Gastrocnemius medialis (tissue), 4 donors: Measurements from ENCODE around the gene ZNF219. TPM values are rescaled to one million over a fixed set of nuclear protein-coding genes. Genes with fewer than 3 reads are reported as not detected.

Experiments
- ATAC-seq, 2 donors: fragments of 150-250 bp; one replicate each; pipeline ENCODE4 v1.9.1; 2016
- DNase-seq, 2 donors: peaks; one replicate each; pipeline ENCODE4 v3.0.0-alpha.2; 2019
- H3K27ac ChIP-seq, 4 donors: fragments of 200-600 bp; sonication (generic); 1 replicate in 1 of 4; 2 replicates in 3 of 4; pipeline ENCODE4 v1.5.1; 2016 to 2018; ENCODE audit warnings: mild to moderate bottlenecking in 2 of 4, moderate library complexity in 1 of 4
- H3K27me3 ChIP-seq, 3 donors: fragments of 200-600 bp; sonication (generic) in 2 of 3; 1 replicate in 1 of 3; 2 replicates in 2 of 3; pipeline versions ENCODE4 v1.5.1 to v1.6.0; 2016 to 2019; ENCODE audit warnings: mild to moderate bottlenecking in 1 of 3, moderate library complexity in 1 of 3
- H3K36me3 ChIP-seq, 2 donors: fragments of 200-600 bp; sonication (generic) in 1 of 2; one replicate each; pipeline ENCODE4 v1.5.1; 2017 to 2018
- H3K4me1 ChIP-seq, 2 donors: fragments of 200-600 bp; sonication (generic) in 1 of 2; one replicate each; pipeline ENCODE4 v1.5.1; 2016 to 2017; ENCODE audit warnings: mild to moderate bottlenecking in 2 of 2
- H3K4me3 ChIP-seq, 4 donors: fragments of 200-600 bp; sonication (generic) in 3 of 4; 1 replicate in 1 of 4; 2 replicates in 3 of 4; pipeline ENCODE4 v1.5.1; 2016 to 2019; ENCODE audit warnings: mild to moderate bottlenecking in 2 of 4
- H3K9me3 ChIP-seq, 3 donors: fragments of 200-600 bp; sonication (generic) in 2 of 3; 1 replicate in 1 of 3; 2 replicates in 2 of 3; pipeline ENCODE4 v1.5.1; 2016 to 2019
- CTCF ChIP-seq, 5 experiments: fragments of 450-650 bp in 3 of 5; fragments of 200-600 bp in 2 of 5; sonication (generic) in 2 of 5; IDR thresholded peaks in 4 of 5; conservative IDR thresholded peaks in 1 of 5; 1 replicate in 4 of 5; 2 replicates in 1 of 5; pipeline ENCODE4 v1.5.1; 2016 to 2019; ENCODE audit warnings: antibody characterized with exemption in 5 of 5, mild to moderate bottlenecking in 3 of 5, moderate library complexity in 3 of 5
- POLR2A ChIP-seq, 2 donors: fragments of 450-650 bp; IDR thresholded peaks; one replicate each; pipeline ENCODE4 v1.6.1; 2017; ENCODE audit warnings: antibody characterized with exemption in 2 of 2, mild to moderate bottlenecking in 2 of 2, moderate library complexity in 2 of 2
- in situ Hi-C, 4 donors: fragments of 200-750 bp; cut with MboI; loops; one replicate each; pipeline versions ENCODE4 v1.15.0 to v1.8.0; 2017; ENCODE audit warnings: low sequenced_read_pairs in 4 of 4
- intact Hi-C: fragments of 100-400 bp; cut with DNase I; formaldehyde crosslinking; loops from one replicate; pipeline ENCODE4 v1.15.1; 2023; ENCODE audit warnings: low total_unique reads
- total RNA-seq, 4 donors: library from RNA; depleted of rRNA; stranded (reverse); fragments of >200 nt; gene quantifications; one replicate each; pipeline versions ENCODE4 v1.1.0 to v1.2.3, GENCODE V29; 2016

Gene ZNF219
- total RNA-seq, 4 donors from 2014 or later, result 25.9 to 48.9 (median 43.9) TPM

GRCh38 chr14:21097636-21098075 is 799 bp downstream of the ZNF219 start:
- in situ Hi-C loops (loop anchor here in 2 of 4 donors (10.0 kb wide), 1 partner anchor 83 kb away; no protein-coding TSS in a partner anchor), intact Hi-C loops (loop anchor here (5.0 kb wide), 2 partner anchors 40 to 415 kb away; partner anchors contain the start of genes RNASE4 and RNASE8)
- peaks cover 0 to 7% of the 10 kb centered on the region in 2 donors for H3K36me3 ChIP-seq
- H3K9me3 ChIP-seq, result no peaks in the 10 kb centered on the region
- H3K4me1 ChIP-seq, result peaks cover 15 to 24% of the 10 kb centered on the region in 2 donors
- DNase-seq (no peak), ATAC-seq (peak; percentile 11 to 25)
- peak overlapping the region; percentile 89 to 96 (median 92) for H3K27ac ChIP-seq
- H3K27me3 ChIP-seq, result no peaks in the 10 kb centered on the region
- no peak for TF ChIP-seq POLR2A (IDR thresholded peaks at IDR 0.05)
- no peak for TF ChIP-seq CTCF (IDR thresholded peaks at IDR 0.05 in 4 of 5, conservative IDR thresholded peaks at IDR 0.05 in 1 of 5)
- H3K4me3 ChIP-seq, result peak overlapping the region; percentile 48 to 76 (median 60)

DNA sequence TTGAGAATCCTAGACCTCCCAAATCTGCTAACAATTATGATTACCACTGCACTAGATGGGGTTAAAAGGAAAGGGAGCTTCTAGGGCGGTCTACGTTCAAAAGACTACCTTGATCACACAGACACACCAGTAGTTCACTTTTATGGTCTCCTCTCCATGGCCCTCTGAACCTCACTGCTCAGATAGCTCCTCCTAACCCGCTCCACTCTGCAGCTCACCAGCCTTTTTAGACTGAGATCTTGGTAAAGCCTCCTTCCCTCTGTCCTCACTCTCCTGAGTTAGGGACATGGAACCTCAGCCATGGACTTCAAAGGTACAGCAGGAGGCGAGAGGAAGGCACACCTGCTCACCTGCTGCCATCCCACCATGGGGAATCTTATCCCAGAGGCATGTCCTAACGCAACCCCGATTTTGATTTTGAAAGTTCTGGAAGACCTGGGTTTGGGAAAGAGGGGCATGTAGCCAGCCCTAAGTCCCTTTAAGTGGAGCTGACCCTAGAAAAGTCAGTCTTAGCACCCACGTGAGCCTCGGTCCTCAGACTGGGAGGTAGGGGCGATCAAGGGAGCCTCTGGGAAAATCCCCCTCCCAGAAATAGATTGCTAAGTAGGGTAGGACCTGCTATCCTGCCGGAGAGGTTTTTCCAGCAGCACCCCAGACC is 1.3 kb downstream of the ZNF219 start:
- ATAC-seq (peak; percentile 12 to 21), DNase-seq (no peak)
- no peak for TF ChIP-seq POLR2A (IDR thresholded peaks at IDR 0.05)
- no peak for TF ChIP-seq CTCF (IDR thresholded peaks at IDR 0.05 in 4 of 5, conservative IDR thresholded peaks at IDR 0.05 in 1 of 5)
- peak overlapping the region; percentile 89 to 96 (median 92) for H3K27ac ChIP-seq
- H3K27me3 ChIP-seq, result no peaks in the 10 kb centered on the region
- H3K4me3 ChIP-seq, result peak overlapping the region; percentile 48 to 76 (median 60)
- no peaks in the 10 kb centered on the region for H3K9me3 ChIP-seq
- peaks cover 15 to 24% of the 10 kb centered on the region in 2 donors for H3K4me1 ChIP-seq
- peaks cover 0 to 9% of the 10 kb centered on the region in 2 donors for H3K36me3 ChIP-seq
- in situ Hi-C loops, result loop anchor here in 2 of 4 donors (10.0 kb wide), 1 partner anchor 82 kb away; no protein-coding TSS in a partner anchor
- intact Hi-C loops, result loop anchor here (5.0 kb wide), 2 partner anchors 40 to 415 kb away; partner anchors contain the start of genes RNASE4 and RNASE8

DNA sequence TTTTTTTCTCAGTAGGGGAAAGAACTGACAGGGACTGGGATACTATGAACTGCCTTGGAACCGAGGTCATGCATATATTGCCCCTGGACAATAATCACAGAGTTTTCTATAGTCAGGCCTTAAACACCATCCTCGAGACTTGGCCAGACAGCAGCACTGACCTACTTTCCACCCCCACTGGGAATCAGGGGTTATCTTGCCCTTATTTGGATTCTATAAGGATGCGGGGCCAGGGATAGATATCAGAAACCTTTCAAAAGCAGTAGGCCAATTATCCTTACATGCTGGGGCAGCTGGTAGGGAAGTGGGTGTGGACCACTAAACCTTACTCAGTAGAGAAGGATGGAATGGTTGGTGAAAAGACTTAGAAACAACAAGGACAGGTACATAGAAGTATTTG is 2.0 kb downstream of the ZNF219 start:
- Histone ChIP-seq H3K4me1 (peaks cover 15 to 24% of the 10 kb centered on the region in 2 donors), H3K27ac (peak overlapping the region; percentile 89 to 96 (median 92)), H3K27me3 (no peaks in the 10 kb centered on the region), H3K9me3 (no peaks in the 10 kb centered on the region), H3K36me3 (peaks cover 0 to 15% of the 10 kb centered on the region in 2 donors), H3K4me3 (no peak overlapping the region)
- intact Hi-C loops (loop anchor here (5.0 kb wide), 2 partner anchors 39 to 414 kb away; partner anchors contain the start of genes RNASE4 and RNASE8), in situ Hi-C loops (loop anchor here in 2 of 4 donors (10.0 kb wide), 1 partner anchor 82 kb away; no protein-coding TSS in a partner anchor)
- DNase-seq (no peak), ATAC-seq (no peak)
- TF ChIP-seq CTCF (IDR thresholded peaks at IDR 0.05 in 4 of 5, conservative IDR thresholded peaks at IDR 0.05 in 1 of 5), result no peak
- no peak for TF ChIP-seq POLR2A (IDR thresholded peaks at IDR 0.05)

DNA sequence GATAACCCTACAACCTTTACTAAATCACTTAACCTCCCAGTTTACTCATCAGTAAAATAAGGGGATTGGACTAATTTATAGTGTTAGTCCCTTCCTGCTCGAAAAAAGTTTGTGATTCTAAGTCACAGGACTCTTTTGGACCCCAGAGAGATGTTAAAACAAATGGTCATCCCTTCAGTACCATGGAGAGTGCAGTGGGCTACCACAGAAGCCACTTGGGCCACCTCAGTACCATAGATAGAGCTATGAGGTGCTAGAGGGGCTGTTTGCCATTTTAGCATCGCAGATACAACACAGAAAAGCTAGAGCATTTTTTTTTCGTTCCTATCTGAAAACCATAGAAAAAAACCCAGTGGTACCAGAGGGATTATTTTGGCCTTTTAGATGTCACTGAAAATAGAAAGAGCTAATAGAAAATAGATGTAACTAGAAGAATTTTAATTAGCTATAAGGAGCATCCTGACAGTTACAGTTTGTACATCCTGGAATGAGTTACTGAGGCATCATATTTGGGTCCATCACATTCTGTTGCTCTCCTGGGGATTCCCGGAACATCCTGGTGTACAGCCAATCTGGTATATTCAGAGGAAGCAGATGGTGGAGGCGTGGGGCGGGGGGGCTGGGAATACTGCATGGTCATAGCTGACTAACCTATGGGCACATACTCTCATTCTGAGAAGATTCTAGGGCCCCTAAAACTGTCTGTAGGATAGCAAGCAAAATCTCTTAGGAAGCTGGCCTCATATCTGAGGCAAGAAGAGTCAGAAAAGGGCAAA is 2.8 kb downstream of the ZNF219 start:
- Histone ChIP-seq H3K27me3 (no peaks in the 10 kb centered on the region), H3K36me3 (peaks cover 0 to 23% of the 10 kb centered on the region in 2 donors), H3K27ac (peak overlapping the region; percentile 89 to 96 (median 92)), H3K4me3 (no peak overlapping the region), H3K4me1 (peaks cover 15 to 24% of the 10 kb centered on the region in 2 donors), H3K9me3 (no peaks in the 10 kb centered on the region)
- TF ChIP-seq POLR2A (IDR thresholded peaks at IDR 0.05) (no peak), CTCF (IDR thresholded peaks at IDR 0.05 in 4 of 5, conservative IDR thresholded peaks at IDR 0.05 in 1 of 5) (no peak)
- DNase-seq (no peak), ATAC-seq (no peak)
- intact Hi-C loops, result loop anchor here (5.0 kb wide), 2 partner anchors 38 to 413 kb away; partner anchors contain the start of genes RNASE4 and RNASE8
- in situ Hi-C loops, result loop anchor here in 2 of 4 donors (10.0 kb wide), 1 partner anchor 81 kb away; no protein-coding TSS in a partner anchor
